H9 (cell line): ENCODE results near the gene CCDC194. TPM values are rescaled to one million over a fixed set of nuclear protein-coding genes. Genes with fewer than 3 reads are reported as not detected.

Source experiments
- DNase-seq: peaks from one replicate; pipeline ENCODE4 v3.0.0-alpha.2; 2017
- H2AFZ ChIP-seq: one replicate; pipeline ENCODE4 v1.6.1; 2013; ENCODE audit warnings: mild to moderate bottlenecking, low read length, control low read depth, moderate library complexity
- H2AK5ac ChIP-seq: 2 replicates; pipeline ENCODE4 v1.6.1; 2013; ENCODE audit warnings: low read length, control low read depth, mixed read lengths; ENCODE audit not compliant: insufficient read length
- H2BK120ac ChIP-seq: one replicate; pipeline ENCODE4 v1.6.1; 2013; ENCODE audit warnings: low read depth, mild to moderate bottlenecking, low read length, control low read depth, inconsistent platforms; ENCODE audit not compliant: poor library complexity, severe bottlenecking
- H2BK12ac ChIP-seq: 2 replicates; pipeline ENCODE4 v1.6.1; 2013; ENCODE audit warnings: low read length, control low read depth, mixed read lengths, low read depth; ENCODE audit not compliant: insufficient read length
- H2BK15ac ChIP-seq: 2 replicates; pipeline ENCODE4 v1.6.1; 2013; ENCODE audit warnings: low read depth, low read length, control low read depth
- H2BK20ac ChIP-seq: one replicate; pipeline ENCODE4 v1.6.1; 2013; ENCODE audit warnings: low read depth, mild to moderate bottlenecking, low read length, control low read depth, inconsistent platforms; ENCODE audit not compliant: poor library complexity, severe bottlenecking
- H2BK5ac ChIP-seq: 2 replicates; pipeline ENCODE4 v1.6.1; 2013; ENCODE audit warnings: low read length, control low read depth, mixed read lengths; ENCODE audit not compliant: insufficient read length
- H3K14ac ChIP-seq: 2 replicates; pipeline ENCODE4 v1.6.1; 2013; ENCODE audit warnings: low read length, control low read depth; ENCODE audit not compliant: insufficient read depth
- H3K18ac ChIP-seq: 2 replicates; pipeline ENCODE4 v1.6.1; 2013; ENCODE audit warnings: low read depth, mild to moderate bottlenecking, mixed read lengths, low read length, control low read depth; ENCODE audit not compliant: insufficient read length
- H3K23ac ChIP-seq: 2 replicates; pipeline ENCODE4 v1.6.1; 2013; ENCODE audit warnings: low read length, control low read depth, mixed read lengths, low read depth; ENCODE audit not compliant: insufficient read length
- H3K23me2 ChIP-seq: 2 replicates; pipeline ENCODE4 v1.6.1; 2013; ENCODE audit warnings: low read depth, mild to moderate bottlenecking, mixed read lengths, low read length, control low read depth; ENCODE audit not compliant: insufficient read length, poor library complexity, severe bottlenecking
- H3K27ac ChIP-seq: 2 replicates; pipeline ENCODE4 v1.5.1; 2013; ENCODE audit warnings: low read length, control low read depth, mixed read lengths, low read depth; ENCODE audit not compliant: insufficient read length
- H3K27me3 ChIP-seq: 2 replicates; pipeline ENCODE4 v1.6.1; 2013; ENCODE audit warnings: low read length, control low read depth, inconsistent platforms; ENCODE audit not compliant: insufficient read depth
- H3K4ac ChIP-seq: 2 replicates; pipeline ENCODE4 v1.6.1; 2013; ENCODE audit warnings: low read depth, mild to moderate bottlenecking, control low read depth, inconsistent platforms, low read length, moderate library complexity
- H3K4me1 ChIP-seq: 2 replicates; pipeline ENCODE4 v1.6.1; 2013; ENCODE audit warnings: low read length, control low read depth, inconsistent platforms; ENCODE audit not compliant: insufficient read depth
- H3K4me2 ChIP-seq: 2 replicates; pipeline ENCODE4 v1.6.1; 2013; ENCODE audit warnings: low read length, control low read depth, mixed read lengths; ENCODE audit not compliant: insufficient read length, insufficient read depth
- H3K56ac ChIP-seq: 2 replicates; pipeline ENCODE4 v1.6.1; 2013; ENCODE audit warnings: low read depth, mild to moderate bottlenecking, mixed read lengths, low read length, control low read depth; ENCODE audit not compliant: insufficient read length
- H3K79me1 ChIP-seq: 2 replicates; pipeline ENCODE4 v1.6.1; 2013; ENCODE audit warnings: low read depth, mild to moderate bottlenecking, moderate library complexity, low read length, control low read depth, inconsistent platforms; ENCODE audit not compliant: insufficient read depth, poor library complexity, severe bottlenecking
- H3K79me2 ChIP-seq: 2 replicates; pipeline ENCODE4 v1.6.1; 2013; ENCODE audit warnings: low read length, control low read depth, inconsistent platforms; ENCODE audit not compliant: insufficient read depth
- H3K9ac ChIP-seq: 2 replicates; pipeline ENCODE4 v1.6.1; 2013; ENCODE audit warnings: low read length, control low read depth, mixed read lengths; ENCODE audit not compliant: insufficient read length; ENCODE audit errors: extremely low read depth
- H3K9me3 ChIP-seq: one replicate; pipeline ENCODE4 v1.6.1; 2013; ENCODE audit warnings: low read depth, low read length, inconsistent platforms; ENCODE audit not compliant: control insufficient read depth
- H3T11ph ChIP-seq: one replicate; pipeline ENCODE4 v1.6.1; 2013; ENCODE audit warnings: mild to moderate bottlenecking, low read length, control low read depth, inconsistent platforms
- H4K20me1 ChIP-seq: one replicate; pipeline ENCODE4 v1.6.1; 2013; ENCODE audit not compliant: control insufficient read depth, insufficient read length, insufficient read depth
- H4K5ac ChIP-seq: 2 replicates; pipeline ENCODE4 v1.6.1; 2013; ENCODE audit warnings: low read depth, mild to moderate bottlenecking, mixed read lengths, low read length, control low read depth; ENCODE audit not compliant: insufficient read length
- H4K8ac ChIP-seq: replicated peaks from 2 replicates; pipeline ENCODE4 v1.6.1; 2013; ENCODE audit warnings: low read length, control low read depth, mixed read lengths, low read depth; ENCODE audit not compliant: insufficient read length
- H4K91ac ChIP-seq: 2 replicates; pipeline ENCODE4 v1.6.1; 2013; ENCODE audit warnings: low read depth, mild to moderate bottlenecking, moderate library complexity, mixed read lengths, low read length, control low read depth; ENCODE audit not compliant: insufficient read length
- H3K27ac Mint-ChIP-seq, 3 experiments: 2 replicates in 2 of 3; 3 replicates in 1 of 3; pipeline ENCODE4 v1.8.0; 2020 to 2021; ENCODE audit warnings: mixed read lengths in 3 of 3, mild to moderate bottlenecking in 1 of 3, moderate library complexity in 1 of 3
- H3K27me3 Mint-ChIP-seq: 2 replicates; pipeline ENCODE4 v1.8.0; 2021; ENCODE audit warnings: low read depth, mild to moderate bottlenecking, moderate library complexity, mixed read lengths
- H3K36me3 Mint-ChIP-seq, 3 experiments: 2 replicates in 2 of 3; 3 replicates in 1 of 3; pipeline ENCODE4 v1.8.0; 2020 to 2021; ENCODE audit warnings: low read depth in 3 of 3, mixed read lengths in 3 of 3; ENCODE audit not compliant: insufficient read depth in 1 of 3
- H3K4me1 Mint-ChIP-seq, 2 experiments: 2 replicates each; pipeline ENCODE4 v1.8.0; 2020; ENCODE audit warnings: mixed read lengths in 2 of 2
- H3K4me3 Mint-ChIP-seq, 2 experiments: 2 replicates in 1 of 2; 3 replicates in 1 of 2; pipeline ENCODE4 v1.8.0; 2020 to 2021; ENCODE audit warnings: mild to moderate bottlenecking in 2 of 2, mixed read lengths in 2 of 2, moderate library complexity in 1 of 2
- H3K9me3 Mint-ChIP-seq, 2 experiments: 2 replicates in 1 of 2; 3 replicates in 1 of 2; pipeline ENCODE4 v1.8.0; 2020; ENCODE audit warnings: mild to moderate bottlenecking in 2 of 2, mixed read lengths in 2 of 2, moderate library complexity in 1 of 2
- WGBS: extraction: QIAGEN DNeasy Blood & Tissue Kit; methylation state at CpG from one replicate; pipeline ENCODE4 v1.1.7; 2013; ENCODE audit warnings: missing lambda C conversion rate, low lambda C conversion rate, mixed read lengths; ENCODE audit not compliant: insufficient read length; ENCODE audit errors: extremely low coverage; 5-methylcytosine and 5-hydroxymethylcytosine counted together
- total RNA-seq: library from RNA; stranded (reverse); gene quantifications from 2 replicates; pipeline ENCODE4 v1.2.1, GENCODE V29; 2021
- TF ChIP-seq, protein P1 (sequence below): fragments of 200-600 bp; sonication (generic); conservative IDR thresholded peaks from 3 replicates; pipeline ENCODE4 v1.8.0; 2021; ENCODE audit warnings: antibody characterized with exemption, mild to moderate bottlenecking

Gene CCDC194
- total RNA-seq, 1 experiment from 2014 or later: 0.68 TPM

DNA sequence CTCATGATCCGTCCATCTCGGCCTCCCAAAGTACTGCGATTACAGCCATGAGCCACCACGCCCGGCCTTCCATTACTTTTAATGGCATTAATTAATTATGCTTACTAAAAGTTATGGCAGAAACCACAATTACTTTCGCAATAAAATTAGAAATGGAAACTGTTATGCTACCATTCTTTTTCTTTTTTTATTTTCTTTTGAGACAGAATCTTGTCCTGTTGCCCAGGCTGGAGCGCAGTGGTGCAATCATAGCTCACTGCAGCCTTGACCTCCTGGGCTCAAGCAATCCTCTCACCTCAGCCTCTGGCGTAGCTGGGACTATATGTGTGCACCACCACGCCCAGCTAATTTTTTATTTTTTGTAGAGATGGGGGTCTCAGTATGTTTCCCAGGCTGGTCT lies 16.0 kb upstream of the CCDC194 start:
- Histone ChIP-seq H4K8ac (no peak overlapping the region), H3K23ac (no peak overlapping the region), H3T11ph (no peak overlapping the region), H2BK15ac (no peak overlapping the region), H3K14ac (no peak overlapping the region), H3K79me1 (no peaks in the 10 kb centered on the region), H4K5ac (no peak overlapping the region), H3K9me3 (no peaks in the 10 kb centered on the region), H2AFZ (no peak overlapping the region), H3K4ac (no peak overlapping the region), H4K91ac (no peak overlapping the region), H2BK12ac (no peak overlapping the region), H2BK20ac (no peak overlapping the region), H3K9ac (no peak overlapping the region), H3K4me2 (no peak overlapping the region), H3K18ac (no peak overlapping the region), H3K56ac (no peak overlapping the region), H4K20me1 (no peaks in the 10 kb centered on the region), H3K27ac (no peak overlapping the region), H2BK120ac (no peak overlapping the region), H3K4me1 (peaks cover 3% of the 10 kb centered on the region; the same call in 1 of the 2 replicates), H3K79me2 (no peaks in the 10 kb centered on the region; the same call in 1 of the 2 replicates), H2AK5ac (no peak overlapping the region), H3K27me3 (no peaks in the 10 kb centered on the region), H2BK5ac (no peak overlapping the region), H3K23me2 (peaks cover 7% of the 10 kb centered on the region)
- Mint-ChIP-seq H3K27ac (no peak overlapping the region; a peak in 1 of 7 replicates), H3K4me3 (no peak overlapping the region), H3K4me1 (peaks cover 37 to 45% of the 10 kb centered on the region in 2 experiments), H3K9me3 (no peaks in the 10 kb centered on the region), H3K36me3 (peaks cover 2 to 27% (median 7%) of the 10 kb centered on the region in 3 experiments; a peak in 4 of 7 replicates), H3K27me3 (peaks cover 13% of the 10 kb centered on the region)
- no CpG with 5 or more reads among the region's 9 CpGs for WGBS
- TF ChIP-seq, protein P1, sequence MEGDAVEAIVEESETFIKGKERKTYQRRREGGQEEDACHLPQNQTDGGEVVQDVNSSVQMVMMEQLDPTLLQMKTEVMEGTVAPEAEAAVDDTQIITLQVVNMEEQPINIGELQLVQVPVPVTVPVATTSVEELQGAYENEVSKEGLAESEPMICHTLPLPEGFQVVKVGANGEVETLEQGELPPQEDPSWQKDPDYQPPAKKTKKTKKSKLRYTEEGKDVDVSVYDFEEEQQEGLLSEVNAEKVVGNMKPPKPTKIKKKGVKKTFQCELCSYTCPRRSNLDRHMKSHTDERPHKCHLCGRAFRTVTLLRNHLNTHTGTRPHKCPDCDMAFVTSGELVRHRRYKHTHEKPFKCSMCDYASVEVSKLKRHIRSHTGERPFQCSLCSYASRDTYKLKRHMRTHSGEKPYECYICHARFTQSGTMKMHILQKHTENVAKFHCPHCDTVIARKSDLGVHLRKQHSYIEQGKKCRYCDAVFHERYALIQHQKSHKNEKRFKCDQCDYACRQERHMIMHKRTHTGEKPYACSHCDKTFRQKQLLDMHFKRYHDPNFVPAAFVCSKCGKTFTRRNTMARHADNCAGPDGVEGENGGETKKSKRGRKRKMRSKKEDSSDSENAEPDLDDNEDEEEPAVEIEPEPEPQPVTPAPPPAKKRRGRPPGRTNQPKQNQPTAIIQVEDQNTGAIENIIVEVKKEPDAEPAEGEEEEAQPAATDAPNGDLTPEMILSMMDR: no peak
- no peak for DNase-seq
